GM23248 (cell line): ENCODE data around the gene TACR2.

Experiments used
- EZH2 ChIP-seq: fragments of 200-600 bp; sonication (generic); IDR thresholded peaks from 2 replicates; pipeline ENCODE4 v1.6.1; 2018; ENCODE audit warnings: antibody characterized with exemption, mild to moderate bottlenecking; ENCODE audit not compliant: insufficient read depth, poor library complexity, severe bottlenecking
- EZH2phosphoT487 ChIP-seq: fragments of 200-600 bp; sonication (generic); IDR thresholded peaks from 2 replicates; pipeline ENCODE4 v1.6.1; 2018; ENCODE audit warnings: antibody characterized with exemption, moderate library complexity, mild to moderate bottlenecking, low read depth; ENCODE audit not compliant: insufficient read depth

GRCh38 chr10:69389827-69390490 is 26.8 kb downstream of the TACR2 start:
- no peak for TF ChIP-seq EZH2phosphoT487
- TF ChIP-seq EZH2: no peak
